Activated CD8-positive, alpha-beta memory T cell treated with anti-CD3 and anti-CD28 coated beads for 4 hours (primary cell): ENCODE results near the gene SHC2.

Experiments
- DNase-seq, 2 donors: peaks; one replicate each; pipeline ENCODE4 v3.0.0-alpha.2; 2020; ENCODE audit warnings: low read depth in 2 of 2

The SHC2 gene

GRCh38 chr19:374183-374885, 86.5 kb downstream of the SHC2 start:
- DNase-seq: no peak

GRCh38 chr19:373391-374182, 87.2 kb downstream of the SHC2 start:
- no peak for DNase-seq

- no peak for DNase-seq
Measured at GRCh38 chr19:372306-372890, 88.4 kb downstream of the SHC2 start.

- DNase-seq: no peak
Measured at GRCh38 chr19:371501-372168, 89.2 kb downstream of the SHC2 start.

GRCh38 chr19:370641-371330, 90.0 kb downstream of the SHC2 start:
- no peak for DNase-seq

GRCh38 chr19:369876-370275, 91.0 kb downstream of the SHC2 start:
- no peak for DNase-seq

- no peak for DNase-seq
Measured at GRCh38 chr19:369256-369655, 91.6 kb downstream of the SHC2 start.

GRCh38 chr19:368630-369024, 92.2 kb downstream of the SHC2 start:
- no peak for DNase-seq

- DNase-seq: no peak
Measured at GRCh38 chr19:367963-368629, 92.7 kb downstream of the SHC2 start.

- DNase-seq: no peak
Measured at GRCh38 chr19:367561-367960, 93.3 kb downstream of the SHC2 start.

- DNase-seq: no peak
Measured at GRCh38 chr19:366951-367350, 93.9 kb downstream of the SHC2 start.
